Subcutaneous abdominal adipose tissue (tissue), 5 donors: Measurements from ENCODE around the gene SELENOS.

Experiments used
- H3K27ac ChIP-seq: one replicate; pipeline ENCODE4 v1.7.0; 2013; ENCODE audit warnings: low read depth, mild to moderate bottlenecking, inconsistent platforms, low read length, moderate library complexity
- H3K27me3 ChIP-seq, 5 donors: one replicate each; pipeline ENCODE4 v1.7.0; 2013; ENCODE audit warnings: low read length in 5 of 5, inconsistent platforms in 1 of 5; ENCODE audit not compliant: control insufficient read depth in 5 of 5, insufficient read depth in 4 of 5
- H3K36me3 ChIP-seq, 5 donors: one replicate each; pipeline ENCODE4 v1.7.0; 2013; ENCODE audit warnings: low read length in 5 of 5; ENCODE audit not compliant: control insufficient read depth in 5 of 5, insufficient read depth in 5 of 5
- H3K4me1 ChIP-seq, 5 donors: one replicate each; pipeline ENCODE4 v1.7.0; 2013; ENCODE audit warnings: low read length in 5 of 5, mild to moderate bottlenecking in 3 of 5, moderate library complexity in 1 of 5; ENCODE audit not compliant: control insufficient read depth in 5 of 5, insufficient read depth in 5 of 5
- H3K4me3 ChIP-seq, 5 donors: one replicate each; pipeline ENCODE4 v1.7.0; 2013; ENCODE audit warnings: low read length in 5 of 5, low read depth in 1 of 5
- H3K9ac ChIP-seq, 5 donors: one replicate each; pipeline ENCODE4 v1.7.0; 2013; ENCODE audit warnings: low read length in 5 of 5, mild to moderate bottlenecking in 4 of 5, moderate library complexity in 3 of 5
- H3K9me3 ChIP-seq, 5 donors: one replicate each; pipeline ENCODE4 v1.7.0; 2013; ENCODE audit warnings: low read length in 5 of 5; ENCODE audit not compliant: control insufficient read depth in 5 of 5
- donor health status: healthy.
- donor health status: healthy.
- donor health status: healthy.
- donor health status: healthy.
- donor health status: healthy.

Gene SELENOS, protein sequence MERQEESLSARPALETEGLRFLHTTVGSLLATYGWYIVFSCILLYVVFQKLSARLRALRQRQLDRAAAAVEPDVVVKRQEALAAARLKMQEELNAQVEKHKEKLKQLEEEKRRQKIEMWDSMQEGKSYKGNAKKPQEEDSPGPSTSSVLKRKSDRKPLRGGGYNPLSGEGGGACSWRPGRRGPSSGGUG

DNA sequence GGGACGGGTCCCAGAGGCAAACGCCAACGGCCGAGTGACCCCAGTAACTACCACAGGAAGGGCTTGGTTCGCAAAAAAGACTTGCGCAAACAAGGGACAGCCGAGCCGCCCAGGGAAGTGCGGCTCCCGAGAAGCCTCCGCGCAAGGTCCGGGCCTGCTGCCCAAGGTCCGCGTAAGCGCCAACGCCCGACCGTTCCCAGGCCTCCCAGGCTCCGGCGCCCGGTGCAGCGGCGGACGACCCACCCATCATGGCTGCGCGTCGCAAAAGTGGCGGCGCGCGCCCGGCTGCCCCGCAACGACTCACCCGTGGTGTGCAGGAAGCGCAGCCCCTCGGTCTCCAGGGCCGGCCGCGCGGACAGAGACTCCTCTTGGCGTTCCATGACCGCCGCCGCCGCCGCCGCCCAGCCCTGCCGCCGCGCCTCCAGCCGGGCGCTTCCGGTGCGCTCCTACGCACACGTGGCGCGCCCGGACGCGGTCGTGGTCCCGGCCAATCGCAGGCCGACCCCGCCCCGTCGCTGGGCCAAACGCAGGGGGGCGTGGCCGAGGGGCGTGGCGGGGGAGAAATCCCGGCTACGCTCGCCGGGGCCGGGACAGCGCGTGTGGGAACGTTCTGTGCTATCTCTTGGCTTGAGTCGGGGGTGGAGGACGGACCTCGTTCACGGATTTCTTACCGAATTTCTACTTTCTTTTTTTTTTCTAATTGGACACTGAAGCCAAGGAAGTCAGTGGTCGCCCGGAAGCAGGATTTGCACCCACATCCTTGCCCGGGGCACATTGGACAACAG lies at the start of gene SELENOS:
TSS of gene SELENOS (minus strand) at position 448 of the 785 bp plus-strand sequence. CDS start at position 380, 68 bp downstream.
- Histone ChIP-seq H3K9ac (peak within 1 kb of the TSS; percentile 83 to 92 (median 87)), H3K9me3 (no peaks in the 10 kb centered on the region), H3K4me1 (peaks cover 0 to 22% (median 19%) of the 10 kb centered on the region in 5 donors), H3K4me3 (peak within 1 kb of the TSS; percentile 82 to 96 (median 92)), H3K27ac (peak within 1 kb of the TSS; percentile 84), H3K36me3 (peaks cover 29 to 56% (median 46%) of the 10 kb centered on the region in 5 donors), H3K27me3 (no peaks in the 10 kb centered on the region)

DNA sequence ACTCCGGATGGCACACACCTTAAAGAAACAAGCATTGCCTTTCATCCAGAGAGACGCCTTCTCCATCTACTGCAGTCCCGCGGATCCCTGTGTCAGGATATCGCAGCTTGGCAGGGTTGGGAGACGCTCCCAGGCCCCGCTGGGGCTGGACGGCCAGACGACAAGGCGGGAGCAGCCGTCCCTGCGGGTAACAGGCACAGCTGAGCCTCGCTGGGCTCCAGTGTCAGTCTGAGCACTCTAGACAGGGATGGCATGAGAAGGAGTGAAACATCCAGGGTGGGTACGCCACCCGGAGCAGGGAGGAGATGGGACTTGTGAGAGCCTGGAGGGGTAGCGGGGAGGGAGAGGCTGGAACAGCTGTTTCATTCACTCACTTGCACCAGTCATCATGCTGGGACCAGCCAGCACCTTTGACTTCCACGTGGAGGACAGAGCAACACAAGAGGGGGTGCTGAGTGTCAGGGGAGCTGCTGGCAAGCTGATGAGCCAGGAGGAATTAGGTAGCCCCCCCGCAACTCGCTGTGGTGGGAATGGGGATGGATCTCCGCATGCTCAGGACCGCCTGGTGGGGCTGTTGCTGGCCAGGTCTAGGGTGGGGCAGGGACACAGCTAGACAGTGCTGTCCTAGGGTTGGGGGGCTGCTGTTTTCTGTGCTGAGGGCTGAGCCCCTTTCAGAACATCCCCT lies 49.3 kb upstream of the SELENOS start:
- H3K36me3 ChIP-seq = no peaks in the 10 kb centered on the region
- no peaks in the 10 kb centered on the region for H3K9me3 ChIP-seq
- no peak overlapping the region for H3K4me3 ChIP-seq
- H3K27me3 ChIP-seq = peaks cover 4 to 12% (median 8%) of the 10 kb centered on the region in 5 donors
- no peak overlapping the region for H3K9ac ChIP-seq
- H3K27ac ChIP-seq = no peak overlapping the region
- H3K4me1 ChIP-seq = no peaks in the 10 kb centered on the region

DNA sequence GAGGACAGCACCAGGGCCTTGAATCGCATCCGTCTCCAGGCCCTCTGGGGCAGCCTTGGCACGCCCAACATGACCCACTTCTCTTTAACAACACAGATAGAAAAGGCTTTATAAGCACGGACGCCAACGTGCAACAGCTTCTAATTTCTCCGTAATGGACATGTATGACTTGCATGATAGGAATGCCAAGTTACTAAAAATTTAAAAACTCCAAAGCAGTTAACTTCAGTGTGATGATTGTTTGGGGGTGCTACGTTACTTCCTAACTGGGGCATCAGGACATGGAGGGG lies 48.7 kb upstream of the SELENOS start:
- Histone ChIP-seq H3K27ac (no peak overlapping the region), H3K27me3 (peaks cover 4 to 11% (median 8%) of the 10 kb centered on the region in 5 donors), H3K9ac (no peak overlapping the region), H3K4me1 (no peaks in the 10 kb centered on the region), H3K4me3 (no peak overlapping the region), H3K36me3 (no peaks in the 10 kb centered on the region), H3K9me3 (no peaks in the 10 kb centered on the region)

DNA sequence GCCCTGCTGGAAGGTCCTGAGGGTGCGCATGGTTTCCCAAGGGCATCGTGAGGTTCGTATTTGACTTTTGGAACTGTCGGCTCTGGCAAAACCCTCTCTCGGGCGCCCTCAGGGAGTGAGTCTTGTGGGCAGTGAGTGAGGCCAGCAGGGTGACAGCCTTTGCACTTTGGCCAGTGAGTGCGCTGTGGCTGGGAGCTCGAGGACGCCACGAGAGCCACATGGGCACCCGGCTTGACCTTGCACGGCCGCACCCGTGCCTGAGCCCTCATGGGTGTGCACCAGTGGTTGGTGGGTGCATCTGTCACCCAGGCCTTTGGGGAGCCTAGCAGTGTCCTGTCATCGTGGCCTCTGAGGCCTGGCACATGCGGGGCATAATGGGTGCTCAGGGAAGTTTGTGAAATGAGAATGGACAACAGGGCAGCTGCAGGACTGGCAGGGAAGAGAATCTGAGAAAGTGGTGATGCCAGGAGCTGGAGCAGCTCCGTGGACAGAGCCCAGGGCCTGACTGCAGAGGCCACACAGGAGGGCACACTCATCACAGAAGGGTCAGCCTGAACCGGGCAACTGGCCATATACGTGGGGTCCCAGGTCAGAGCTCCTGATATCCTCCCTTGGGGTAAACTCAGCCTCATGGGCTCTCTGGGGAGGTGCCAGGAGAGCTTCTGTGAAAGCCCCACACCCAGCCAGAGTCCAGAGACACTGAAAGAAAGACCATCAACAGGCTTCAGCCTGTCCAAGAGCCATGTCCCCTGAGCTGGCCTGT lies 48.2 kb upstream of the SELENOS start:
- H3K27ac ChIP-seq = no peak overlapping the region
- no peaks in the 10 kb centered on the region for H3K4me1 ChIP-seq
- no peaks in the 10 kb centered on the region for H3K9me3 ChIP-seq
- H3K27me3 ChIP-seq = peaks cover 4 to 11% (median 8%) of the 10 kb centered on the region in 5 donors
- H3K4me3 ChIP-seq = no peak overlapping the region
- H3K9ac ChIP-seq = no peak overlapping the region
- no peaks in the 10 kb centered on the region for H3K36me3 ChIP-seq

DNA sequence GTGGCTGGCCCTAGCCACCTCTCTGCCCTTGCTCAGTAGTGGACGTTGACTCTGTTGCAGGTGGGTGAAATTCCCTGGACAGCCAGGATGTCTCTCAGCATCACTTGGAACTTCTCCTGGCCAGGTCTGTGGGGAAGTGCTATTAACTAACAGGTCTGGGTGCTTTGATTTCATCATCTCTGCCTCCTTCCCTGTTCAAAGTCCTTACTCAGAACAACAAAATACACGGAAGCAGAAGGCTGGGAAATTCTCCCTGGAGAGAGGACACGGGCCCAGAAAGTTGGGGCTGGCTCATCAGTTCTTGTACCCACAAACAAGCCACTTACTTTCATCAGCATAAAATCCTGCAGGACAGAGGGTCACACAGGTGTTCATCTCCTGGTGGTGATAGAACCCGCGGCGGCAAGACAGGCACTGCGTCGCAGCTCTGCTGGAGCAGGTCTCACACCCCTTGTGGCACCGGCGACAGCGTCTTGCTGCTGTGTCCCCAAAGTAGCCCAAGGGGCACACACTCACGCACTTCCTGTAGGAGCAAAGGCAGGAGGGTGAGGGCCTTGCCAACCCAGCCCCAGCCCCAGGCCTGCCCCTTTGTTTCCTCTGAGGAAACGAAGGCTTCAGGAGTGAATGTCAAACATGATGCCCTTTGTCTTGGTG lies 47.4 kb upstream of the SELENOS start:
- no peaks in the 10 kb centered on the region for H3K36me3 ChIP-seq
- no peak overlapping the region for H3K4me3 ChIP-seq
- no peaks in the 10 kb centered on the region for H3K9me3 ChIP-seq
- H3K4me1 ChIP-seq = no peaks in the 10 kb centered on the region
- H3K27me3 ChIP-seq = peaks cover 4 to 11% (median 9%) of the 10 kb centered on the region in 5 donors
- no peak overlapping the region for H3K27ac ChIP-seq
- no peak overlapping the region for H3K9ac ChIP-seq

DNA sequence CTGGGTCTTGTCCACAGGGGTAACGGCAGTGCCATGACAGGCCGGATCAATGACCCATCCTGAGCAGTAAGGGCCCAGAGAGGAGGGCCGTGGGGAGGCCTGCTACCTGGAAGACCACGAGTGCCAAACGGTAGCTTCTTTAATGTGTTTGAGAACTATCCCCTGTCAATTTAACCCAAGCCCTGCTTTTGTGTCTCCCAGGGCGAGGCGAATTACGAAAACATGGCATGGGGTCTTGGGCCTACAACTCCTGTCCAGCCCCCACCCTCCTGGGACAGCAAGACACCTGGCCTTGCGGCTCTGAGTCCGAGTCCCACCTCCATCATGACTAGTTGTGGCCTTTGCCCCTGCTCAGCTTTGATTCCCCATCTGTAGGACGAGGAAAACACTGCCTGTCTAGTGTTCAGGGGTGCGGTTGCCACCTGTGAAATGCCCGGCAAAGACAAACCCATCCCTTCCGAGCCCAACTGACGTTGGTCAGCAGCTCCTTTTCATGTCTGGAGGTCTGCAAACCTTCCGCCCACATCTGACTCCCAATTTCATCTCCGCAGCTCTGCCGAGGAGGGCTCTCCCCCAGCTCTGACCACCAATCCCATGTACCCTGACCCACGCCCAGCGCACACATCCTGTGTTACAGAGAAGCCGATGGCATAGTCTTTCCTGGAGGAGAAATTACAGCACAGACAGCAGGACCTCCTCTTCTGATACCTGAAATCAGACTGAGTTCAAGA lies 46.7 kb upstream of the SELENOS start:
- no peak overlapping the region for H3K4me3 ChIP-seq
- H3K27me3 ChIP-seq = peaks cover 4 to 11% (median 6%) of the 10 kb centered on the region in 5 donors
- no peaks in the 10 kb centered on the region for H3K9me3 ChIP-seq
- no peak overlapping the region for H3K9ac ChIP-seq
- no peaks in the 10 kb centered on the region for H3K4me1 ChIP-seq
- no peak overlapping the region for H3K27ac ChIP-seq
- H3K36me3 ChIP-seq = no peaks in the 10 kb centered on the region

DNA sequence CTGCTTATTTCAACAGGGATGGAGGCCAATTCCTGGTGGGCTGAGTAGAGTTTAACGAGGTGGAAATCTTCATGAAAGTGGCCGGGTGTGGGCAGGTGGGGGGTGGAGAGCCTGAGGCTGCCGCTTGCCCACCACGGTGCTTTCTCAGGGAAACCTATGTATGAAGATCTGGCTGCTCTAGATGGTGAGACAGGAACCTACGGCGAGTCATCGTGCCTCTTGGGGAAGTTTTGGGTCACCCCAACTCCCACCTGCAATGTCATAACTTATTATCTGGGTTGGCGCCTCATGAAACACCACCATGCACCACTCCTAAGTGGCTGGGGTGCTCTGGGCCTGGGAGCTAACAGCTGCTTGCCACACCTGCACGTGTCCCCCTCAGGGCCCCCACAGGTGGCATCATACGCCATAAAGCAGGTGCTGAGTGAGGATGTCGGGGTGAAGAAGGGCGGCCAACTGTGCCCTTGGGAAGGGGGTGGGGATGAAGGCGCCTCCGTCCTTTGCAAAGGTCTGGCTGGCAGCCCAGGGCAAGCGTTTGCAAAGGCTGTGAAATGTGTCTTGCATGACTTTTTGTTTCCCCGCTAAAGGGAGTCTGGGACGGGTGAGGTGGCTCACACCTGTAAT lies 45.7 kb upstream of the SELENOS start:
- H3K36me3 ChIP-seq = no peaks in the 10 kb centered on the region

DNA sequence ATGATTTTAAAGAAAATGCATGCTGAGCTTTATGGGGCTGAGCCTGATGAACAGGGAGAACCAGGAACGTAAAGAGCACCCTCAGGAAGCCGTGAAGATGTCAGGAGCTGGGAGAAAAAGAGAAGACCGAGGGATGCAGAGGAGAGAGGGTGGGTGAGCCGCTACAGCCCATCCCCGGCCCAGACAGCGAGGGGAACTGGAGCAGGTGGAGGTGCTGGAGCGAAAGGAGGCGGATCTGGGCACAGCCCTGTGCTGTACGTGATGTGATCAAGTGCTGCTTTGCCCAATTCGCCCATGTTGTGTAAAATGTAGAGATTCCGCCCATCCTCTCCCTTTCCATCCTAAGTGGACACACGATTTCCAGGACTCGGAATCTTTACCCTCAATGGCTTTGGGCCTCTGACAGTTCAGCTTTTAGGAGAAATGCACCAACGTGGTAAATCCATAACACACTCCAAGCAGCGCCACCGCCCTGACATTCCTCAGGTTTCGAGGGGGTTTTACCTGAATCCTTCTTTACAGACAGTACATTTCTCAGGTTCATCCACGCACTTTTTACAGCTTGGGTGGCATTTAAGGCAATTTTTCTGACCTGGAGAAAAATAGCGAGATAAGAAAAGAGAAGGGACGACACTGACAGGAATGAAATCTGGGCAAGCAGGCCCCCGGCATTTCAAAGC lies 44.9 kb upstream of the SELENOS start:
- no peak overlapping the region for H3K9ac ChIP-seq
- H3K27ac ChIP-seq = no peak overlapping the region
- no peaks in the 10 kb centered on the region for H3K36me3 ChIP-seq
- H3K27me3 ChIP-seq = peaks cover 5 to 10% (median 6%) of the 10 kb centered on the region in 5 donors
- no peaks in the 10 kb centered on the region for H3K4me1 ChIP-seq
- H3K9me3 ChIP-seq = no peaks in the 10 kb centered on the region
- no peak overlapping the region for H3K4me3 ChIP-seq

More for the DNA sequence above, 45.7 kb upstream of the SELENOS start:
- no peaks in the 10 kb centered on the region for H3K4me1 ChIP-seq
- peaks cover 6 to 11% (median 6%) of the 10 kb centered on the region in 5 donors for H3K27me3 ChIP-seq
- no peak overlapping the region for H3K27ac ChIP-seq
- H3K4me3 ChIP-seq = no peak overlapping the region
- H3K9me3 ChIP-seq = no peaks in the 10 kb centered on the region
- H3K9ac ChIP-seq = no peak overlapping the region
